Gastroesophageal sphincter (tissue), 4 donors: Measurements from ENCODE around the gene PLEKHA7. TPM values are rescaled to one million over a fixed set of nuclear protein-coding genes. Genes with fewer than 3 reads are reported as not detected.

Experiments used
- ATAC-seq: fragments of 150-250 bp; one replicate; pipeline ENCODE4 v1.9.1; 2016; ENCODE audit warnings: mild to moderate bottlenecking, moderate library complexity
- H3K27ac ChIP-seq, 4 donors: fragments of 200-600 bp; sonication (generic) in 3 of 4; 1 replicate in 3 of 4; 2 replicates in 1 of 4; pipeline ENCODE4 v1.5.1; 2016 to 2019
- H3K27me3 ChIP-seq: fragments of 200-600 bp; sonication (generic); one replicate; pipeline ENCODE4 v1.5.1; 2019
- H3K36me3 ChIP-seq, 2 donors: fragments of 200-600 bp; sonication (generic); one replicate each; pipeline ENCODE4 v1.5.1; 2019; ENCODE audit warnings: control low read depth in 1 of 2
- H3K4me1 ChIP-seq, 3 donors: fragments of 200-600 bp; sonication (generic); 1 replicate in 2 of 3; 2 replicates in 1 of 3; pipeline ENCODE4 v1.5.1; 2016 to 2019; ENCODE audit warnings: control low read depth in 2 of 3
- H3K4me3 ChIP-seq, 2 donors: fragments of 200-600 bp; sonication (generic); one replicate each; pipeline ENCODE4 v1.5.1; 2019; ENCODE audit warnings: mild to moderate bottlenecking in 1 of 2, moderate library complexity in 1 of 2
- H3K9me3 ChIP-seq, 3 donors: fragments of 200-600 bp; sonication (generic); one replicate each; pipeline ENCODE4 v1.5.1; 2017 to 2019; ENCODE audit warnings: control low read depth in 2 of 3
- CTCF ChIP-seq, 4 experiments: fragments of 200-600 bp in 2 of 4; fragments of 450-650 bp in 2 of 4; sonication (generic) in 1 of 4; IDR thresholded peaks; one replicate each; pipeline ENCODE4 v1.5.1; 2017 to 2019; ENCODE audit warnings: antibody characterized with exemption in 4 of 4, mild to moderate bottlenecking in 2 of 4, moderate library complexity in 2 of 4
- EP300 ChIP-seq: sonication (generic); formaldehyde crosslinking; IDR thresholded peaks from one replicate; pipeline ENCODE4 v1.6.1; 2017; ENCODE audit warnings: antibody characterized with exemption, mild to moderate bottlenecking
- POLR2A ChIP-seq, 2 donors: fragments of 450-650 bp; IDR thresholded peaks; one replicate each; pipeline ENCODE4 v1.6.1; 2017; ENCODE audit warnings: antibody characterized with exemption in 2 of 2, mild to moderate bottlenecking in 2 of 2, moderate library complexity in 1 of 2
- POLR2AphosphoS5 ChIP-seq: sonication (generic); formaldehyde crosslinking; IDR thresholded peaks from one replicate; pipeline ENCODE4 v1.6.1; 2017; ENCODE audit warnings: antibody characterized with exemption
- WGBS, 2 donors: methylation state at CpG; one replicate each; pipeline ENCODE4 v1.1.5; 2018; ENCODE audit warnings: low coverage in 1 of 2; 5-methylcytosine and 5-hydroxymethylcytosine counted together
- total RNA-seq, 4 donors: library from RNA; depleted of rRNA; stranded (reverse); fragments of >200 nt; gene quantifications; one replicate each; pipeline ENCODE4 v1.1.0, GENCODE V29; 2016

The PLEKHA7 gene
- total RNA-seq, 4 donors from 2014 or later = 8.6 to 13.2 (median 12.2) TPM

- peak overlapping the region in 1 of 2 donors; percentile 13 for H3K4me3 ChIP-seq
- H3K27me3 ChIP-seq = no peaks in the 10 kb centered on the region
- peaks cover 0 to 29% of the 10 kb centered on the region in 2 donors for H3K36me3 ChIP-seq
- WGBS, 2 donors = 60 to 83% methylated on average over 2 to 3 of the region's 4 CpGs
- TF ChIP-seq POLR2AphosphoS5 (no peak), POLR2A (IDR thresholded peaks at IDR 0.05) (no peak), CTCF (IDR thresholded peaks at IDR 0.05) (no peak), EP300 (no peak)
- no peaks in the 10 kb centered on the region for H3K9me3 ChIP-seq
- H3K4me1 ChIP-seq = peaks cover 13 to 76% (median 28%) of the 10 kb centered on the region in 3 donors
- no peak overlapping the region for H3K27ac ChIP-seq
- no peak for ATAC-seq
Observed at GRCh38 chr11:16741473-16741872, 272.7 kb downstream of the PLEKHA7 start.

- Histone ChIP-seq H3K9me3 (no peaks in the 10 kb centered on the region), H3K27me3 (no peaks in the 10 kb centered on the region), H3K27ac (peak overlapping the region; percentile 74 to 97 (median 93)), H3K4me3 (peak overlapping the region; percentile 76 to 79), H3K36me3 (peaks cover 0 to 6% of the 10 kb centered on the region in 2 donors), H3K4me1 (peaks cover 9 to 53% (median 28%) of the 10 kb centered on the region in 3 donors)
- 2 to 4% methylated on average over 30 to 31 of the region's 32 CpGs for WGBS, 2 donors
- TF ChIP-seq EP300 = no peak
- TF ChIP-seq POLR2A (IDR thresholded peaks at IDR 0.05) = no peak
- TF ChIP-seq POLR2AphosphoS5 = no peak
- TF ChIP-seq CTCF (IDR thresholded peaks at IDR 0.05) = no peak
- peak; percentile 6 for ATAC-seq
Observed at GRCh38 chr11:16738947-16739815, 275.0 kb downstream of the PLEKHA7 start.

GRCh38 chr11:16738193-16738946 is 275.8 kb downstream of the PLEKHA7 start, which contains the start of gene C11orf58:
C11orf58 (plus strand) TSS chr11:16738647; CDS start chr11:16738779, 132 bp downstream.
- H3K4me3 ChIP-seq = peak within 1 kb of the TSS; percentile 76 to 79
- peak; percentile 99 for ATAC-seq
- H3K27ac ChIP-seq = peak within 1 kb of the TSS; percentile 74 to 97 (median 93)
- H3K4me1 ChIP-seq = peaks cover 7 to 45% (median 28%) of the 10 kb centered on the region in 3 donors
- peaks cover 0 to 5% of the 10 kb centered on the region in 2 donors for H3K36me3 ChIP-seq
- no peaks in the 10 kb centered on the region for H3K9me3 ChIP-seq
- no peaks in the 10 kb centered on the region for H3K27me3 ChIP-seq
- 0% methylated on average over 9 to 10 of the region's 47 CpGs for WGBS, 2 donors
- TF ChIP-seq CTCF (IDR thresholded peaks at IDR 0.05) (no peak), EP300 (no peak), POLR2AphosphoS5 (peak; percentile 89), POLR2A (IDR thresholded peaks at IDR 0.05) (peak; percentile 50 to 76)

GRCh38 chr11:16737818-16738192 is 276.4 kb downstream of the PLEKHA7 start:
- peaks cover 0 to 5% of the 10 kb centered on the region in 2 donors for H3K36me3 ChIP-seq
- ATAC-seq = peak; percentile 6
- H3K27me3 ChIP-seq = no peaks in the 10 kb centered on the region
- H3K4me3 ChIP-seq = peak overlapping the region; percentile 76 to 79
- H3K4me1 ChIP-seq = peaks cover 7 to 39% (median 25%) of the 10 kb centered on the region in 3 donors
- H3K9me3 ChIP-seq = no peaks in the 10 kb centered on the region
- WGBS, 2 donors = 0% methylated on average over 6 of the region's 6 CpGs
- H3K27ac ChIP-seq = peak overlapping the region; percentile 74 to 97 (median 93)
- TF ChIP-seq POLR2A (IDR thresholded peaks at IDR 0.05) (no peak), CTCF (IDR thresholded peaks at IDR 0.05) (no peak), EP300 (no peak), POLR2AphosphoS5 (no peak)

Other genes with a start within 250 kb of the PLEKHA7 start
- 1,000 to 10,000 TPM in 3 of 4 donors, 100 to 1,000 TPM in 1; 718 to 1,965 (median 1,229) TPM for gene RPS13, start 63.3 kb upstream of the PLEKHA7 start, total RNA-seq
- gene PIK3C2A, start 193.6 kb upstream of the PLEKHA7 start, total RNA-seq = 100 to 1,000 TPM in 1 of 4 donors, 10 to 100 TPM in 3; 68.2 to 104 (median 88.2) TPM